Measurements from ENCODE around the gene ROR2. TPM values are rescaled to one million over a fixed set of nuclear protein-coding genes. Genes with fewer than 3 reads are reported as not detected.

The ROR2 gene
- total and polyA plus RNA-seq, 2 donors (not counting 3 experiments of a cell fraction or from before 2014, with no cell fraction given) = not detected

DNA sequence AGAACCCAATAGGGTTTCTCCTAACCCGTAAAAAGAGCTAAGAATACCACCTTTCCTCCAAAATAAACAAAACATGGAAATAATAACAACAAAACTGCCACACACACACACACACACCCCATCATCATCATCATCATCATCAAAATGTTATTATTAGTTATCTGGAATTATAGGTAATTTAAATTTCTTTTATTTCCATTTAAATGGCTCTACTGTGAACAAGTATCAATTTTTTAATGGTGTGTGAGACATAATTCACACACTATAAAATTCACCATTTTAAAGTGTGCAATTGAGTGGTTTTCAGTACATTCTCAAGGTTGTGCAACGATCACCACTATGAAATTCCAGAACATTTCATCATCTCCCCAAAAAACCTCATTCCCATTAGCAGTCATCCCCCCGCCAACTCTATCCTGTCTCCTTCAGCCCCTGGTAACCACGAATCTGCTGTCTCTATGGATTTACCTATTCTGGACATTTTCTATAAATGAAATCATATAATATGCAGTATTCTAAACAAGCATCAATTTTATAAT, 172.7 kb downstream of the ROR2 start:
- H2AFZ ChIP-seq (ENCODE audit: low read depth, low read length) = no peak overlapping the region
- dilution Hi-C loops (cut with MboI; ENCODE audit: extremely low pct_ligation_motif_present, low sequenced_read_pairs) = no loop called here
- intact Hi-C loops (cut with micrococcal nuclease) = no loop called here
- no peaks in the 10 kb centered on the region for H3K9me3 ChIP-seq (replicated peaks; ENCODE audit: control insufficient read depth, insufficient read depth, low read length)
- no peaks in the 10 kb centered on the region for H3K36me3 ChIP-seq (ENCODE audit: control insufficient read depth in 2 of 2, extremely low read depth in 1 of 2, insufficient read depth in 2 of 2, low read length in 2 of 2)
- H3K4me2 ChIP-seq (ENCODE audit: insufficient read depth, low read length) = no peak overlapping the region
- H3K79me2 ChIP-seq (ENCODE audit: control insufficient read depth, insufficient read depth, low read length) = no peaks in the 10 kb centered on the region
- no peaks in the 10 kb centered on the region for H4K20me1 ChIP-seq (replicated peaks; ENCODE audit: control insufficient read depth, extremely low read depth, insufficient read depth, low read length)
- no peak overlapping the region for H3K9ac ChIP-seq (replicated peaks; ENCODE audit: extremely low read depth, insufficient read depth, low read length)
- DNase-seq (ENCODE audit: low read depth, low spot score) (no peak), FAIRE-seq (no peak)
- H3K9me1 ChIP-seq (replicated peaks; ENCODE audit: control insufficient read depth, extremely low read depth, insufficient read depth, low read length) = no peaks in the 10 kb centered on the region
- TF ChIP-seq POLR2A (IDR thresholded peaks at IDR 0.05; ENCODE audit: low read depth, low read length) = no peak
- ChIA-PET POLR2A (no interaction called here), CTCF (interaction anchor here (0.9 to 2.2 kb wide), 4 partner anchors 9 to 862 kb away, joined by 4 to 7 read pairs (median 5); partner anchors contain the start of gene ROR2)
- H3K27ac ChIP-seq (ENCODE audit: insufficient read depth, low read depth, low read length) = no peak overlapping the region
- H3K27me3 ChIP-seq (ENCODE audit: control insufficient read depth in 2 of 2, insufficient read depth in 2 of 2, low read length in 2 of 2) = no peaks in the 10 kb centered on the region
- no TSS peak for BruUV-seq (replicated peaks)
- H3K4me3 ChIP-seq (replicated peaks in 1 of 3; ENCODE audit: insufficient read depth in 1 of 3, low read depth in 1 of 3, low read length in 3 of 3) = no peak overlapping the region
- no peaks in the 10 kb centered on the region for H3K4me1 ChIP-seq (ENCODE audit: control insufficient read depth, extremely low read depth, insufficient read depth, low read length)

DNA sequence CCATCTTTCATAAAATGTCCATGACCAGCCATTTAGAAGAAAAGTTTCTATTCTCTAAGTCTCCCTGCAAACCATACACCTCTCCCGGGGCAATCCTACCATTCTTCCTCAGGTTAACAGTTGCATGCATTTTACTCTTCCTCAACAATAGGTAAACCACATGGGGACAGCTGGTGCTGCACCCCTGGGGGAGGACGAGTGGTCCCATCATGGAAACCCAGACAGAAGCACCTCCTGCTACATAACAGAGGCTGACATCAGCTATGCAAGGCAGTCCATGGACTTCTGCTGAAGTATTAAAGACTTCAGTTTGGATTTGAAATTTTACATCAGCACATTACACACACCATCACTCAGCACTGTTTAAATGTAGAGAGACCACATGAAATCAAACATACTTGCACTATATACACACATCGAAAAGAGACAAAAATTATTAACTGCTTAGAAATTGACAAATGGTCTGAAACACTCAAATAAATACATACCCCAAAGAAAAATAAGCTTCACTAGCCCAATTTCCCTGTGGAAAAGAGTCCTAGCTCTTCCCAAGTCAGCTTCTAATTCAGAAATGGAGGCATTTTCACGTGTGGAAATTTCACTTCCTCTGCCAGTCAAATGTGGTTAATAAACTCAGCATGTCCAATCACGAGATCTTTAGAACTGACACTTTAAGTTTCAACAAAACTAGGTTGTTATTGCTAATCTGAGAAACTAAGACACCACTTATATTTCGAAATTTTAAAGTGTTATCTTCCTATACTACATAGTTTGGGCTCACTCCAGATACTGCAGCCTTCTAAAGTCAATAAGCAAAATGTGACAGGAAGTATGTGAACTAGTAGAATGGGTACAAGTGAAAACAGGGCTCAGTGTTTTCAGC, 173.4 kb downstream of the ROR2 start:
- no peaks in the 10 kb centered on the region for H3K36me3 ChIP-seq (ENCODE audit: control insufficient read depth in 2 of 2, extremely low read depth in 1 of 2, insufficient read depth in 2 of 2, low read length in 2 of 2)
- no peak for TF ChIP-seq MYC (IDR thresholded peaks at IDR 0.05; ENCODE audit: low read depth, low read length)
- TF ChIP-seq JUN (IDR thresholded peaks at IDR 0.05; ENCODE audit: borderline replicate concordance, insufficient read depth, insufficient read length, low read depth) = no peak
- TF ChIP-seq POLR2AphosphoS5 (IDR thresholded peaks at IDR 0.05; ENCODE audit: insufficient read depth, low read depth, low read length) = no peak
- no peak for TF ChIP-seq GATA2 (IDR thresholded peaks at IDR 0.05; ENCODE audit: insufficient read depth, insufficient read length, low read depth, low read length)
- no peak for TF ChIP-seq EZH2 (IDR thresholded peaks at IDR 0.05; ENCODE audit: borderline replicate concordance, low read depth, low read length, severe bottlenecking)
- TF ChIP-seq FOS (IDR thresholded peaks at IDR 0.05; ENCODE audit: borderline replicate concordance, insufficient read depth, low read length) = no peak
- no peak for TF ChIP-seq MAX (IDR thresholded peaks at IDR 0.05; ENCODE audit: insufficient read depth, insufficient read length)
- TF ChIP-seq CTCF (IDR thresholded peaks at IDR 0.05; ENCODE audit: extremely low read depth in 1 of 2, insufficient read depth in 1 of 2, low read depth in 1 of 2, low read length in 2 of 2) = no peak
- TF ChIP-seq POLR2A (IDR thresholded peaks at IDR 0.05; ENCODE audit: low read depth, low read length) = no peak
- no peak for FAIRE-seq
- POLR2A ChIA-PET = no interaction called here
- H3K27ac ChIP-seq (ENCODE audit: insufficient read depth, low read depth, low read length) = no peak overlapping the region
- H4K20me1 ChIP-seq (replicated peaks; ENCODE audit: control insufficient read depth, extremely low read depth, insufficient read depth, low read length) = no peaks in the 10 kb centered on the region
- intact Hi-C loops (cut with micrococcal nuclease) = no loop called here
- no peaks in the 10 kb centered on the region for H3K27me3 ChIP-seq (ENCODE audit: control insufficient read depth in 2 of 2, insufficient read depth in 2 of 2, low read length in 2 of 2)
- no peaks in the 10 kb centered on the region for H3K4me1 ChIP-seq (ENCODE audit: control insufficient read depth, extremely low read depth, insufficient read depth, low read length)
- H3K9ac ChIP-seq (replicated peaks; ENCODE audit: extremely low read depth, insufficient read depth, low read length) = no peak overlapping the region
- CTCF ChIA-PET = interaction anchor here (0.6 to 2.2 kb wide), 5 partner anchors 10 to 862 kb away, joined by 3 to 7 read pairs (median 5); partner anchors contain the start of gene ROR2
- H3K9me1 ChIP-seq (replicated peaks; ENCODE audit: control insufficient read depth, extremely low read depth, insufficient read depth, low read length) = no peaks in the 10 kb centered on the region
- H3K4me2 ChIP-seq (ENCODE audit: insufficient read depth, low read length) = no peak overlapping the region
- H2AFZ ChIP-seq (ENCODE audit: low read depth, low read length) = no peak overlapping the region
- no peaks in the 10 kb centered on the region for H3K79me2 ChIP-seq (ENCODE audit: control insufficient read depth, insufficient read depth, low read length)
- H3K4me3 ChIP-seq (replicated peaks in 1 of 3; ENCODE audit: insufficient read depth in 1 of 3, low read depth in 1 of 3, low read length in 3 of 3) = no peak overlapping the region
- dilution Hi-C loops (cut with MboI; ENCODE audit: extremely low pct_ligation_motif_present, low sequenced_read_pairs) = no loop called here
- no TSS peak for BruUV-seq (replicated peaks)
- no peaks in the 10 kb centered on the region for H3K9me3 ChIP-seq (replicated peaks; ENCODE audit: control insufficient read depth, insufficient read depth, low read length)
- no peak for DNase-seq (ENCODE audit: low read depth, low spot score)

All from endothelial cell of umbilical vein (primary cell).